ENCODE data around the gene NFATC2.

The NFATC2 gene

GRCh38 chr20:51426718-51427650, 115.5 kb downstream of the NFATC2 start:
- Histone ChIP-seq H3K27ac (replicated peaks) (no peak overlapping the region), H3K27me3 (ENCODE audit: insufficient read depth, poor library complexity, severe bottlenecking) (no peaks in the 10 kb centered on the region), H3K4me3 (replicated peaks; ENCODE audit: insufficient read depth, low read length) (no peak overlapping the region)
- TF ChIP-seq CTCF (IDR thresholded peaks at IDR 0.05; ENCODE audit: insufficient read depth, low read length) (no peak), GABPA (IDR thresholded peaks at IDR 0.05; ENCODE audit: low read depth) (no peak), REST (IDR thresholded peaks at IDR 0.05; ENCODE audit: insufficient replicate concordance, low read depth) (no peak), SPI1 (IDR thresholded peaks at IDR 0.05; ENCODE audit: borderline replicate concordance, low read depth) (no peak), POLR2AphosphoS5 (IDR thresholded peaks at IDR 0.05; ENCODE audit: low read depth) (no peak)
- no peak for DNase-seq (ENCODE audit: low read depth in 1 of 2, low spot score in 1 of 2)

GRCh38 chr20:51425347-51426106, 117.0 kb downstream of the NFATC2 start:
- Histone ChIP-seq H3K4me3 (replicated peaks; ENCODE audit: insufficient read depth, low read length) (no peak overlapping the region), H3K27me3 (ENCODE audit: insufficient read depth, poor library complexity, severe bottlenecking) (no peaks in the 10 kb centered on the region), H3K27ac (replicated peaks) (no peak overlapping the region)
- TF ChIP-seq GABPA (IDR thresholded peaks at IDR 0.05; ENCODE audit: low read depth), result no peak
- no peak for TF ChIP-seq POLR2AphosphoS5 (IDR thresholded peaks at IDR 0.05; ENCODE audit: low read depth)
- TF ChIP-seq REST (IDR thresholded peaks at IDR 0.05; ENCODE audit: insufficient replicate concordance, low read depth), result no peak
- TF ChIP-seq SPI1 (IDR thresholded peaks at IDR 0.05; ENCODE audit: borderline replicate concordance, low read depth), result no peak
- no peak for TF ChIP-seq CTCF (IDR thresholded peaks at IDR 0.05; ENCODE audit: insufficient read depth, low read length)
- DNase-seq (ENCODE audit: low read depth in 1 of 2, low spot score in 1 of 2), result no peak

DNA sequence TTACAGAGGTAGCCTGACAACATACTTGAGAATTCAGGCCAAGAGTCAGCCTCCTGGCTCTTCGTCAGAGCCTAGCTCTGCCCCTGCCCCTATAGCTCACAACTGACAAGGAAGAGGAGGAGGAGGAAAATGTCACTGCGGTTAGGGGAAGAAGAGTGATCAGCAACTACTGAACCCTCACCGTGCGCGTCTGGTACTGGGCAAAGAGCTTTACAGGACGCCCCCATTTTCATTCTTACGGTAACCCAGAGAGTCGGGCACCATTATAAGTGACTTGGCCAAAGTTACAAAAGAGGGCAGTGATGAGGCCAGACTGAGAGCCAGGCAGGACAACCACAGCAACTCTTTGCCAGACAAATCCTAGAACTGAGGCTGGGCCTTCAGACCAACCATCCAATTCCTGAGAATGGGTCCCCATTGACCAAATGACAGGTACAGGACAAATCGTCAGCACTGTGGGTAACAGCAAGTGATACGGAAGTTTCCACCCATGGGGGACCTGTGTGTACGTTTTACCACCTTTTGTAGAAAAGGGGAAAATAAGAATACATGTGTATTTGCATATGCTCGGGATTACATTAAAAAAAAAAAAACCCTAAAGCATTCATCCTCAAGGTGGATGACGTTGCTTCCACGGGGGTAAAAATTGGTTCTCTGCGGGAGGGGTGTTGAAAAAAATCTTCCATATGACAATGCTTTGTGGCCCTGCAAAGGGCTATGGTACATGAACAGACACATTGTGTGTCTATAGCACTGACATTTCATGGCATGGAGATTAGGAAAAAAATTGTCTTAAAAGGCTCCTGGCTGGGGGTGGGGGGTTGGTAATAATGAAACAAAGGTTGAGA, 118.0 kb downstream of the NFATC2 start:
- no peaks in the 10 kb centered on the region for H3K27me3 ChIP-seq (ENCODE audit: insufficient read depth, poor library complexity, severe bottlenecking)
- no peak overlapping the region for H3K4me3 ChIP-seq (replicated peaks; ENCODE audit: insufficient read depth, low read length)
- no peak for DNase-seq (ENCODE audit: low read depth in 1 of 2, low spot score in 1 of 2)
- H3K27ac ChIP-seq (replicated peaks), result no peak overlapping the region
- no peak for TF ChIP-seq GABPA (IDR thresholded peaks at IDR 0.05; ENCODE audit: low read depth)
- no peak for TF ChIP-seq REST (IDR thresholded peaks at IDR 0.05; ENCODE audit: insufficient replicate concordance, low read depth)
- no peak for TF ChIP-seq SPI1 (IDR thresholded peaks at IDR 0.05; ENCODE audit: borderline replicate concordance, low read depth)
- no peak for TF ChIP-seq POLR2AphosphoS5 (IDR thresholded peaks at IDR 0.05; ENCODE audit: low read depth)
- no peak for TF ChIP-seq CTCF (IDR thresholded peaks at IDR 0.05; ENCODE audit: insufficient read depth, low read length)

All from HL-60 (cell line).